B cell (primary cell): ENCODE results near the gene TMEM213. TPM values are rescaled to one million over a fixed set of nuclear protein-coding genes. Genes with fewer than 3 reads are reported as not detected.

Source experiments
- ATAC-seq: fragments of 200-7000 bp; cut with Tn5 transposase; one replicate; pipeline ENCODE4 v1.10.0; 2021; ENCODE audit warnings: low read depth, mild to moderate bottlenecking, moderate number of reproducible peaks, moderate library complexity
- CTCF ChIA-PET: fragments of 350-600 bp; sonication (Branson Sonifier 250); formaldehyde crosslinking; loops from one replicate; lab custom pipeline; 2021; ENCODE audit warnings: antibody characterized with exemption, inconsistent platforms; lab: Charles Lee
- POLR2A ChIA-PET: fragments of 350-600 bp; sonication (Branson Sonifier 250); formaldehyde crosslinking; loops from one replicate; lab custom pipeline; 2021; ENCODE audit warnings: antibody characterized with exemption; lab: Charles Lee
- DNase-seq: peaks from one replicate; pipeline ENCODE4 v3.0.0; 2013
- H2AFZ ChIP-seq: 2 replicates; pipeline ENCODE4 v1.6.1; 2012; ENCODE audit warnings: mild to moderate bottlenecking, low read depth, low read length; ENCODE audit not compliant: insufficient read depth, poor library complexity, severe bottlenecking
- H3K27ac ChIP-seq, 2 donors: 1 replicate in 1 of 2; 2 replicates in 1 of 2; pipeline ENCODE4 v1.5.1; 2012 to 2013; ENCODE audit warnings: low read length in 2 of 2, mild to moderate bottlenecking in 2 of 2, moderate library complexity in 1 of 2
- H3K27me3 ChIP-seq, 4 experiments: fragments of 200-600 bp in 1 of 4; sonication (generic) in 1 of 4; replicated peaks in 1 of 4; 1 replicate in 2 of 4; 2 replicates in 2 of 4; pipeline versions ENCODE4 v1.6.1 to v1.7.0; 2013 to 2016; ENCODE audit warnings: low read length in 3 of 4, mild to moderate bottlenecking in 2 of 4, mixed read lengths in 1 of 4, moderate library complexity in 1 of 4; ENCODE audit not compliant: insufficient read depth in 4 of 4, control insufficient read depth in 3 of 4; ENCODE audit errors: control extremely low read depth in 1 of 4
- H3K36me3 ChIP-seq, 2 experiments: replicated peaks in 1 of 2; 1 replicate in 1 of 2; 2 replicates in 1 of 2; pipeline versions ENCODE4 v1.6.1 to v1.7.1; 2013; ENCODE audit warnings: low read length in 1 of 2; ENCODE audit not compliant: insufficient read depth in 2 of 2, control insufficient read depth in 1 of 2; ENCODE audit errors: control extremely low read depth in 1 of 2, extremely low read depth in 1 of 2
- H3K4me1 ChIP-seq, 2 donors: fragments of 200-600 bp in 1 of 2; sonication (generic) in 1 of 2; 1 replicate in 1 of 2; 2 replicates in 1 of 2; pipeline versions ENCODE4 v1.5.1 to v1.6.1; 2013 to 2017; ENCODE audit warnings: low read length in 2 of 2; ENCODE audit not compliant: control insufficient read depth in 2 of 2, insufficient read depth in 2 of 2
- H3K4me2 ChIP-seq: replicated peaks from 2 replicates; pipeline ENCODE3; 2012; ENCODE audit warnings: mild to moderate bottlenecking, low read depth, low read length; ENCODE audit not compliant: poor library complexity, severe bottlenecking
- H3K4me3 ChIP-seq, 5 experiments: fragments of 200-600 bp in 1 of 5; sonication (generic) in 1 of 5; 1 replicate in 3 of 5; 2 replicates in 2 of 5; pipeline versions ENCODE4 v1.5.1 to v1.7.0; 2011 to 2016; ENCODE audit warnings: low read length in 4 of 5, mild to moderate bottlenecking in 4 of 5, low read depth in 2 of 5, control low read depth in 1 of 5, moderate library complexity in 1 of 5; ENCODE audit not compliant: insufficient read depth in 1 of 5; ENCODE audit errors: control extremely low read depth in 1 of 5, extremely low read depth in 1 of 5
- H3K79me2 ChIP-seq: fragments of 200-600 bp; sonication (generic); one replicate; pipeline ENCODE4 v1.6.0; 2016; ENCODE audit warnings: low read length; ENCODE audit not compliant: control insufficient read depth, insufficient read depth
- H3K9ac ChIP-seq: fragments of 200-600 bp; sonication (generic); 2 replicates; pipeline ENCODE4 v1.6.1; 2017; ENCODE audit warnings: mild to moderate bottlenecking, low read length, moderate library complexity
- H3K9me3 ChIP-seq, 3 donors: one replicate each; pipeline versions ENCODE4 v1.6.1 to v1.7.1; 2013; ENCODE audit warnings: low read length in 2 of 3; ENCODE audit not compliant: control insufficient read depth in 2 of 3, insufficient read depth in 1 of 3; ENCODE audit errors: control extremely low read depth in 1 of 3
- H4K20me1 ChIP-seq: 2 replicates; pipeline ENCODE4 v1.6.0; 2012; ENCODE audit warnings: mild to moderate bottlenecking, low read length; ENCODE audit not compliant: insufficient read depth, control insufficient read depth, poor library complexity, severe bottlenecking
- H3K27ac Mint-ChIP-seq: one replicate; pipeline ENCODE4 v1.8.0; 2021; ENCODE audit warnings: mixed read lengths
- H3K27me3 Mint-ChIP-seq: one replicate; pipeline ENCODE4 v1.8.0; 2021; ENCODE audit warnings: mixed read lengths
- H3K4me1 Mint-ChIP-seq: one replicate; pipeline ENCODE4 v1.8.0; 2021; ENCODE audit warnings: mixed read lengths
- H3K4me3 Mint-ChIP-seq: one replicate; pipeline ENCODE4 v1.8.0; 2021; ENCODE audit warnings: mixed read lengths
- H3K9me3 Mint-ChIP-seq: one replicate; pipeline ENCODE4 v1.8.0; 2022; ENCODE audit warnings: mixed read lengths; ENCODE audit not compliant: insufficient read depth
- EZH2 ChIP-seq: IDR thresholded peaks from 2 replicates; pipeline ENCODE4 v1.6.1; 2012; ENCODE audit warnings: borderline replicate concordance, low read depth, mild to moderate bottlenecking, moderate library complexity, low read length; ENCODE audit not compliant: insufficient read depth, poor library complexity, severe bottlenecking
- WGBS: methylation state at CpG from one replicate; pipeline ENCODE4 v1.1.5; 2013; ENCODE audit warnings: missing lambda C conversion rate; ENCODE audit not compliant: insufficient coverage; 5-methylcytosine and 5-hydroxymethylcytosine counted together
- intact Hi-C: fragments of 100-400 bp; cut with micrococcal nuclease; formaldehyde crosslinking; loops from one replicate; pipeline ENCODE4 v1.10.0; 2022
- polyA plus RNA-seq: library from polyadenylated mRNA; depleted of rRNA; stranded (reverse); fragments of >200 nt; gene quantifications from 2 replicates; pipeline ENCODE4 v1.2.3, GENCODE V29; 2012
- total RNA-seq, 2 donors: library from RNA; stranded (reverse); fragments of 120-200 nt in 1 of 2; gene quantifications; 1 replicate in 1 of 2; 2 replicates in 1 of 2; pipeline versions ENCODE4 v1.2.3 to v1.2.4, GENCODE V29; 2013 to 2022
- TF ChIP-seq, protein P1 (sequence below): fragments of 200-600 bp; IDR thresholded peaks from one replicate; pipeline ENCODE4 v1.8.0; 2022; ENCODE audit warnings: antibody characterized with exemption, mild to moderate bottlenecking

The TMEM213 gene
- total and polyA plus RNA-seq, 2 donors (not counting 1 experiment from before 2014, with no cell fraction given) = not detected

DNA sequence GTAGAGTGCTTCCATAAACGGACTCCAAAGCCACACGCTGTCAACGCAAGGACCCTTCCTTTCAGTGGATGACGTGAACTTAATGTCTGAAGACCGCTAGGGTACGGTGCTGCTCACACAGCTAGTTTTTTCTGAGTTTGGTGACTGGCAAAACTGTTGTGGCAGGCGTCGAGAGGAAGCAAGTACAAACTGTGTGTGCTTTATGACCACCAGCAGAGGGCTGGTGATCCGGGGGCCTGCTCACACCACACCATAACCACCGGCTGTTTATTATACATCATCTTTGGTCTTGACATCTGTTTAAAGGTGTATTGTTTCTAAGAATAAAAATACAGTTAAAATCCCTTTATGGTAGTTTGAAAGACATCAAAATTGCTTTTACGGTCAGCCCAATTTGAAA is 37.3 kb downstream of the TMEM213 start:
- no peaks in the 10 kb centered on the region for H3K79me2 ChIP-seq
- intact Hi-C loops = no loop called here
- Mint-ChIP-seq H3K4me3 (no peak overlapping the region), H3K9me3 (no peaks in the 10 kb centered on the region), H3K27me3 (peaks cover 18% of the 10 kb centered on the region), H3K27ac (no peak overlapping the region), H3K4me1 (no peaks in the 10 kb centered on the region)
- H3K4me3 ChIP-seq = no peak overlapping the region
- WGBS = 85% methylated on average over 7 of the region's 11 CpGs
- DNase-seq = no peak
- H3K9me3 ChIP-seq = peaks cover 0 to 3% (median 0%) of the 10 kb centered on the region in 3 donors
- no peaks in the 10 kb centered on the region for H3K27me3 ChIP-seq
- H3K4me1 ChIP-seq = no peaks in the 10 kb centered on the region
- H3K36me3 ChIP-seq = no peaks in the 10 kb centered on the region
- H2AFZ ChIP-seq = no peak overlapping the region
- POLR2A ChIA-PET = no interaction called here
- no peak overlapping the region for H3K27ac ChIP-seq
- no peaks in the 10 kb centered on the region for H4K20me1 ChIP-seq
- CTCF ChIA-PET = no interaction called here
- ATAC-seq = no peak
- TF ChIP-seq EZH2 = no peak
- TF ChIP-seq, protein P1, sequence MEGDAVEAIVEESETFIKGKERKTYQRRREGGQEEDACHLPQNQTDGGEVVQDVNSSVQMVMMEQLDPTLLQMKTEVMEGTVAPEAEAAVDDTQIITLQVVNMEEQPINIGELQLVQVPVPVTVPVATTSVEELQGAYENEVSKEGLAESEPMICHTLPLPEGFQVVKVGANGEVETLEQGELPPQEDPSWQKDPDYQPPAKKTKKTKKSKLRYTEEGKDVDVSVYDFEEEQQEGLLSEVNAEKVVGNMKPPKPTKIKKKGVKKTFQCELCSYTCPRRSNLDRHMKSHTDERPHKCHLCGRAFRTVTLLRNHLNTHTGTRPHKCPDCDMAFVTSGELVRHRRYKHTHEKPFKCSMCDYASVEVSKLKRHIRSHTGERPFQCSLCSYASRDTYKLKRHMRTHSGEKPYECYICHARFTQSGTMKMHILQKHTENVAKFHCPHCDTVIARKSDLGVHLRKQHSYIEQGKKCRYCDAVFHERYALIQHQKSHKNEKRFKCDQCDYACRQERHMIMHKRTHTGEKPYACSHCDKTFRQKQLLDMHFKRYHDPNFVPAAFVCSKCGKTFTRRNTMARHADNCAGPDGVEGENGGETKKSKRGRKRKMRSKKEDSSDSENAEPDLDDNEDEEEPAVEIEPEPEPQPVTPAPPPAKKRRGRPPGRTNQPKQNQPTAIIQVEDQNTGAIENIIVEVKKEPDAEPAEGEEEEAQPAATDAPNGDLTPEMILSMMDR = no peak
- no peak overlapping the region for H3K9ac ChIP-seq
- H3K4me2 ChIP-seq = no peak overlapping the region

DNA sequence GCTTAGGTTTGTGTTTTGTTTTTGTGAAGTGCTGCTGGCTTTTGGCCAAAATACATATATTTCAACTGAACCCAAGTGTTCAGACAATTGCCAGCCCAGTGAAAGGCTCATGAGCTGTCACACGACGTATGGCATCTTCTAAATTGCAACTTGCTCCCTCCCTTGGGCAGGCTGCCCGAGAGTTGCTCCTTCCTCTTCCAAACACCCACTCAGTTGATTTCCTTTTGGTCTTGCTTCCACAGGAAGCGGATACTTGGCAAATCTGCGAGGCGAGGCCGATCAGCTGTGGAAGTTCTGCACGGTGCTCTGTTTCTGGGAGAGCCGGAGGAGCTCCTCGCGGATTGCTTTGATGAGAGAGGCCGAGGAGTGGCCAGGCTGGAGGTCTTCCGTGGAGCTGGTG is 39.8 kb downstream of the TMEM213 start:
- intact Hi-C loops = no loop called here
- TF ChIP-seq, protein P1 = no peak
- no peak for TF ChIP-seq EZH2
- H3K4me1 Mint-ChIP-seq = no peaks in the 10 kb centered on the region
- no peak overlapping the region for H3K4me3 Mint-ChIP-seq
- Histone ChIP-seq H3K4me2 (no peak overlapping the region), H3K79me2 (no peaks in the 10 kb centered on the region), H3K4me3 (no peak overlapping the region), H2AFZ (no peak overlapping the region), H3K36me3 (no peaks in the 10 kb centered on the region), H3K27ac (no peak overlapping the region), H3K4me1 (no peaks in the 10 kb centered on the region), H3K27me3 (no peaks in the 10 kb centered on the region), H3K9me3 (no peaks in the 10 kb centered on the region), H4K20me1 (no peaks in the 10 kb centered on the region), H3K9ac (no peak overlapping the region)
- DNase-seq (no peak), ATAC-seq (no peak)
- H3K27ac Mint-ChIP-seq = no peak overlapping the region
- ChIA-PET POLR2A (no interaction called here), CTCF (interaction anchor here (0.5 kb wide), 1 partner anchor 1606 kb away, joined by 4 read pairs; no protein-coding TSS in a partner anchor)
- peaks cover 16% of the 10 kb centered on the region for H3K27me3 Mint-ChIP-seq
- 97% methylated on average over 13 of the region's 13 CpGs for WGBS
- H3K9me3 Mint-ChIP-seq = no peaks in the 10 kb centered on the region
